Measurements from ENCODE around the gene TXK.

DNA sequence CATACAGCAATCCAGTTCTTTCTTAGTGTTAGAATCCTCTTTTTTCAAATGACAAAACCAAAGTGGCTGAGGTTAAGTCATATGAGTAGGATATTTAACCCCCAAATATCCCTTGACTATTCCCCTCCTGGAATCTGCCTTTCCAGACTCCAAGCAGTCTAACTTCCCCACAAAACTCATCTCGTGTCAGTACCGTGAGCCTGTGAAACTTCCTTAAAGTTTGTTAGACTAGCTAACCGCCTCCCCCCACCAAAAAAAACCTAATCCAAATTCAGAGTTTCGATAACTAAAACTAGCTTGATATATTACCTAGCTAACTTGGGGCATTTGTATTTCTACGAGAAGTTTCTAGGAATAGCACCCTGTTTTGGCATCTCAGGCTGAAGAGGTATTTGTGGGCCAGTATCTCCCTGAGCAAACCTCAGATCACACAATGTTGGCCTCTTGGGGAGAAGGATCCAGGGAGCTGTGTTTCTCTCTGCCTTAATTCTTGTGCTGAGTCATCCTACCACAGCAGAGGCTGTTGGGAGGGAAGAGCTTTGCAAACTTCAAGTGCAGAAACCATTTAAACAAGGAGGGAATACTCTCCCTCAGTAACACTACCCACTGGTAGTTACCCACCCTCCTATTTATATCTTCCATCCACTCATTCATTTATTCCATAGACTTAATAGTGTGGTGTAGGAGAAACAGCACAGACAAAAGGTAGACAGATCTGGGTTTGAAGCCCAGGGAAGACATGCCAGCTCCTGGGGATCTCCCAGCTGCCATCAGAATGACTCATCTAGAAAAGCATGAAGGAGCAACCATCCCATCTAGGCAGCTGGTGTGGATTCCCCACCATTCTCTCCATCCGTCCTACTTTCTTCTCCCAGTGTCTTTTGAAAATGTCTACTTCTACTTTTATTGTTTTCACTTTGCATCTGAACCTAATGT is 39.3 kb upstream of the TXK start:
- TF ChIP-seq EZH2 (IDR thresholded peaks at IDR 0.05; ENCODE audit: borderline replicate concordance, low read depth, low read length, poor library complexity, severe bottlenecking) (no peak), CTCF (conservative IDR thresholded peaks at IDR 0.05; ENCODE audit: low read depth, low read length) (no peak)
